ENCODE results near the gene GEN1. TPM values are rescaled to one million over a fixed set of nuclear protein-coding genes. Genes with fewer than 3 reads are reported as not detected.

Gene GEN1
- total RNA-seq, 1 donor from 2014 or later: 15.6 TPM

DNA sequence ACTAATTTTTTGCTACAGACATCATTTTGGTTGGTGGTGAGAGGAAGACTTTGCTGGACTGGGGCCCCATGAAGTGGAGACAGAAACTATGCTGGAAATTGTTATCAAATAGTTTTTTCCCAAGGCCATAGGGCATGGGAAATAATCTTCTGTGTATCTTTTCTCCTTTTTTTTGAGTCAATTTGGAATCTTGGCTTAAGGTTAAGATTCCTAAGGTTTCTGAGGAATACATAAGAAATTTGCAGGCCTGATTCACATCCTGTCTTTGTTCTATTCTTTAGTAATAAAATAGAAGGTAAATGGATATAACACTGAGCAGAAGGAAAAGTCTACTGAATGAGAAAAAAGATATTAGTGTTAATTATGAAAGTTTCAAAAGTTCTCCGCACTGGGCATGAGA is 16.9 kb upstream of the GEN1 start:
- DNase-seq (ENCODE audit: low read depth): no peak
- TF ChIP-seq, protein P1, sequence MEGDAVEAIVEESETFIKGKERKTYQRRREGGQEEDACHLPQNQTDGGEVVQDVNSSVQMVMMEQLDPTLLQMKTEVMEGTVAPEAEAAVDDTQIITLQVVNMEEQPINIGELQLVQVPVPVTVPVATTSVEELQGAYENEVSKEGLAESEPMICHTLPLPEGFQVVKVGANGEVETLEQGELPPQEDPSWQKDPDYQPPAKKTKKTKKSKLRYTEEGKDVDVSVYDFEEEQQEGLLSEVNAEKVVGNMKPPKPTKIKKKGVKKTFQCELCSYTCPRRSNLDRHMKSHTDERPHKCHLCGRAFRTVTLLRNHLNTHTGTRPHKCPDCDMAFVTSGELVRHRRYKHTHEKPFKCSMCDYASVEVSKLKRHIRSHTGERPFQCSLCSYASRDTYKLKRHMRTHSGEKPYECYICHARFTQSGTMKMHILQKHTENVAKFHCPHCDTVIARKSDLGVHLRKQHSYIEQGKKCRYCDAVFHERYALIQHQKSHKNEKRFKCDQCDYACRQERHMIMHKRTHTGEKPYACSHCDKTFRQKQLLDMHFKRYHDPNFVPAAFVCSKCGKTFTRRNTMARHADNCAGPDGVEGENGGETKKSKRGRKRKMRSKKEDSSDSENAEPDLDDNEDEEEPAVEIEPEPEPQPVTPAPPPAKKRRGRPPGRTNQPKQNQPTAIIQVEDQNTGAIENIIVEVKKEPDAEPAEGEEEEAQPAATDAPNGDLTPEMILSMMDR (conservative IDR thresholded peaks at IDR 0.05; ENCODE audit: low read depth, low read length): no peak
- H3K4me3 ChIP-seq (ENCODE audit: low read depth, low read length): no peak overlapping the region

DNA sequence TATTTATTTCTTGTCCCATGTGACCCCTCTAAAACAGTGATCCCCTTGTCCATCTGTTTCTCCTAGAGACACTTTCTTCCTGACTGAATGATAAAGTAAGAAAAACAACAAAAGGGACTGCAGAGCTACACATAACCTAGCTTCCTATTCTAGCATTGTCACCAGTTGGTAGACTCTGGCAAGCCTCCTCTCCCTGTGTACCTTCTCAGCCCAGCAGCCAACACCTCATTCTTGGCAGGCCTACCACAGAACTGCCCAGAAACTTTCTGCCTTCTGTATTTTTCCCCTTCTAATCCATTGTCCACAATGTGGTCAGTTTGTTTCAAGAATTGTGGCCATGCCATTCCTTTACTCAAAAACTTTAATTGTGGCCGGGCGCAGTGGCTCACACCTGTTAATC is 13.7 kb upstream of the GEN1 start:
- H3K4me3 ChIP-seq (ENCODE audit: low read depth, low read length): no peak overlapping the region
- TF ChIP-seq, protein P1 (conservative IDR thresholded peaks at IDR 0.05; ENCODE audit: low read depth, low read length): no peak
- DNase-seq (ENCODE audit: low read depth): no peak

DNA sequence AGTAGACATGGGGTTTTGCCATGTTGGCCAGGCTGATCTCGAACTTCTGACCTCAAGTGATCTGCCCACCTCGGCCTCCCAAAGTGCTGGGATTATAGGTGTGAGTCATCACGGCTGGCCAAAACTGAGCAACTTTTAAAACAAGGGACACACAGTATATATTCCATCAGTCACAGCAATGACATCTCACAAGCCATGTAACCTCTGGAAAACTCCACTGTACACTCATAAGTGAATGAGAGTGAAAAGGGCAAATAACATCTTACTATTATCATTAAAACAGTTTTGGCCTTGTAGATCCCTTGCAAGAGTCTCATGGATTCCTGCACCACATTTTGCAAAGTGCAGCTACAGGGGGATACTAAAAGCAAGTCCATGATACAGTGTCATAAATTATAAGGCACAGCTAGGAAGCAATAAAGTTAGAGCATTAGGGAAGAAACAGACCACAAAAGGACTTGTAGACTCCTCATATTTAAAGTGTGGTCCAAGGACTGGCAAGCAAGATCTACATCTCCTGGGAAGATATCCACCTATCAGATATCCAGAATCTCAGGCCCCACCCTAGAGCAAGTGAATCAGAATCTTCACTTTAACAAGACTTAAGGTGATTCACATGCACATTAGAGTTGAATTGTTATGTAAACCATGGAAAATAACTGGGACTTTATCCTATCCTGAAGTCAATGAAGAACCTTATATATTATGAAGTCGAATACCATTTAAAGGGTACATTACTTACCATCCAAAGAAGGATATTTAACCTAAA is 6.1 kb upstream of the GEN1 start:
- H3K4me3 ChIP-seq (ENCODE audit: low read depth, low read length): no peak overlapping the region
- DNase-seq (ENCODE audit: low read depth): no peak
- TF ChIP-seq, protein P1 (conservative IDR thresholded peaks at IDR 0.05; ENCODE audit: low read depth, low read length): no peak

DNA sequence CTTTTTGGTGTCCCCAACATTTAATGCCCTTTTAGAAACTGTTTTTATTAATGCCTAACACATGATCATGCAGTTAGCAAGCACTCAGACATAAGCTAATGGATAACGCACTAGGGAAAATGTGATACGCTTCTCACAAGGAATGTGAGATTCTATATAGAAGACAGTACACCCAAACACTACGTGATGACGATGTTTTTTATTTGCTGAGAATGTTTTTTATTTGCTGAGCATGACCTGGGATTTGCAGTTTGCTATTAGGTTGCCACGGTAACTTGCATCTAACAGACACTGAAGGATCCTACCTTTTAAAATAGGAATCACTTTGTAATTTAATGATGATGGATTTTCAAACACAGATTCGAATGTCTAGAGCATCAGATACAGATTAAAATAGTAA is 5.2 kb upstream of the GEN1 start:
- H3K4me3 ChIP-seq (ENCODE audit: low read depth, low read length): no peak overlapping the region
- no peak for DNase-seq (ENCODE audit: low read depth)
- TF ChIP-seq, protein P1 (conservative IDR thresholded peaks at IDR 0.05; ENCODE audit: low read depth, low read length): no peak

DNA sequence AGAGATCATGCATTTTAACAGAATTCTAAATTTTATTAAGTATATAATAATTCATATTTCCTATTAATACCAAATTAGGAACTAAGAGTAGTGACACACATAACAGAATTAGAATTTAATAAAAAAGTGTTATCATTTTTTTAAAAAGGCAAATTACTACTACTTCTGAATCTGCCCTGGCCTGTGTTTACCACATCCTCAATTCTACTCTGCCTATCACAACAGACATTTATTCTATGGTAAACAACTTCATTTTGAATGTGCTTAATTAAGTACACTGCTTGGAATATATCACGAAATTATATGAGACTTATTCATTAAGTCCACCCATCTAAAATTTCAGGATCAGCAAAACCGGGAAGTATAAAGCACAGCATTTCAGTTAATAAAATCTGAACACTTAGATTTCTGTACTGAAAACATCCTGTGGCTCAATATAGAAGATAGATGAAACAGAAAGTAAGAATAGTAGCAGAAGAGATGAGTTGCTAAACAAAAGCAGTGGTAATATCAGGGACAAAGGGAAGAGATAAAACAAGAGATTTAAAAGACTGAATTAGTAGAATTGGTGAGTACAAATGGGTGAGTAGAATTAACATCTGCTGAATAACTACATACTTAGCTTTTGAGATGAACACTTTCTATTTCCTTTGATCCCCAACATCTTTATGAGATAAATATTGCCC is 4.0 kb upstream of the GEN1 start:
- no peak overlapping the region for H3K4me3 ChIP-seq (ENCODE audit: low read depth, low read length)
- TF ChIP-seq, protein P1 (conservative IDR thresholded peaks at IDR 0.05; ENCODE audit: low read depth, low read length): no peak
- no peak for DNase-seq (ENCODE audit: low read depth)

DNA sequence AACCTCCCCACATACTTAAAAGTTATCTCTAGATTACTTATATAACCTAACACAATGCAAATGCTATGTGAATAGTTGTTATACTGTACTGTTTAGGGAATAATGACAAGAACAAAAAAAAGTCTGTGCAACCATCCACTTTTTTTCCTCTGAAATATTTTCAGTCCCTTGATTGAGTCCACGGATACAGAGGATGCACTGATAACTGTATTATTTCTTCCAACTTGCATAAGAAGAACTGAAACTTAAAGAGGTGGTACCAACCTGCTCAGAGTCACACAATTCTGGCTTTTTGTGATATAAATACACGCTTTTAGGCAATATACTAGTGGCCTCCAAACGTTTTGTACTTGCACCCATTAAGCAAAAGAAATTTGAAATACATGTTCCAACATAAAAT is 1.7 kb upstream of the GEN1 start:
- TF ChIP-seq, protein P1 (conservative IDR thresholded peaks at IDR 0.05; ENCODE audit: low read depth, low read length): no peak
- DNase-seq (ENCODE audit: low read depth): no peak
- peak overlapping the region; percentile 83 for H3K4me3 ChIP-seq (ENCODE audit: low read depth, low read length)

Measured in epithelial cell of proximal tubule (primary cell).